Erythroblast (primary cell): Measurements from ENCODE around the gene KDM4C.
"Not testable (repeated sequence)": the region's sequence is repeated elsewhere in the genome, so short reads cannot be mapped to it uniquely, and the experiment has no call there.

Experiments
- DNase-seq, 2 experiments: peaks; one replicate each; lab custom pipeline; 2025; lab: John Stamatoyannopoulos, UW
- GATA1 ChIP-seq: IDR thresholded peaks from 2 replicates; pipeline ENCODE4 v1.6.1; 2011; ENCODE audit warnings: low read depth, mild to moderate bottlenecking, control low read depth, low read length, moderate library complexity
- POLR2A ChIP-seq: IDR thresholded peaks from 2 replicates; pipeline ENCODE4 v1.6.1; 2011; ENCODE audit warnings: mild to moderate bottlenecking, low read length

KDM4C gene

DNA sequence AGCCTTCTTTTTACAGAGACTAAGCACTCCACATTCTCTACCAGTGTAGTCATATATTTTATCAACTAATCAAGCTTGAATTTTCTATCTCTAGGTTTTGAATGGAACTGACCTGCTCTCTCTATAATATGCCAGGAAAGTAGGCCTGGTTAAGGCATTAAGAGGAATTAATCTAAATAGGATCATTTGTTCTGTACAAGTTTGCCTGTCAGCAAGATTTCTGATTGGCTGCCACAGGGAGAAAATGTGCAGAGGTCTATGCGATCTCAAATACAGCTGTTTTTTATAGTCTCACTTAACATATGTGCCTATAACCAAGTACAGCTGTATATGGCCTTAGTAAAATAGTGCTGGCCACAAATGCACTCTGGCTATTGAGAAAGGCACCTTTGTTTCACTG lies 418.8 kb downstream of the KDM4C start:
- DNase-seq: no peak
- no peak for TF ChIP-seq GATA1
- TF ChIP-seq POLR2A: no peak

DNA sequence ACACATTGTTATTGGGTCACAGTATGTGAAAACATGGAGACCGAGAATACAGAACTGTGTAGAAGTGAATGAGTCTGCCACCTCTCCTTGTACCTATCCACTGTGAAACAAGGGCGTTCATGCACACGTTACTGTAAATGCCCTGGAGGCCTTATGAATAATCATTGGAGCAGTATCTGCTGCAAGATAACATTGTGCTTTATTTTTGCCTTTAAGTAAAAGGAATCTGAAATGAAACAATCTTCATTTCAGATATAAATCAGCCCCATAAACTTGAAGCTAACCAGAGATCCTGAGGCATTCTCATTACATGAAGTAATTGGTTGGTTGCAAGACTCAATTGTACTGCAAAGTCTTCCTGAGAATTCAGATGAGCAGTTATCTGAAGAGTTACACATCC lies 419.6 kb downstream of the KDM4C start:
- TF ChIP-seq POLR2A (no peak), GATA1 (no peak)
- no peak for DNase-seq

DNA sequence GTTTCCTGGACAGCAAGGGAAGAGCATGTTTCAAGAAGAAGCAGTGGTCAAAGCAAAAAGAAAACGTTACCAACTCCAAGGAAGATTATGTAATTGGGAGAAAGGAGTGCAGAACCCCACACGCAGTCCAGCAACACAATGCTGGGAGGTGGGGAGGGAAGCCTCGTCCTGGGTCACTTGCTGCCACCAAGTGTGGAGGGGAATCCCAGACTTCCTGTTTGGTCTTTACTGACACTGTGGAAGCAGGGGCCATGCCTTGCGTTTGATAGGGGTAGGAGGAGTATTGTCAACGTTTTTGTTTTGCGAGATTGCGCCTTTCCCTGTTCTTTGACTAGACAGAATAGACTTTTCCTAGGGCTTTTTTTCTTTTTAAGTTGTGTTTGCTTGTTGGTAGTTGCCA lies 421.0 kb downstream of the KDM4C start:
- DNase-seq: no peak
- TF ChIP-seq POLR2A (no peak), GATA1 (no peak)

DNA sequence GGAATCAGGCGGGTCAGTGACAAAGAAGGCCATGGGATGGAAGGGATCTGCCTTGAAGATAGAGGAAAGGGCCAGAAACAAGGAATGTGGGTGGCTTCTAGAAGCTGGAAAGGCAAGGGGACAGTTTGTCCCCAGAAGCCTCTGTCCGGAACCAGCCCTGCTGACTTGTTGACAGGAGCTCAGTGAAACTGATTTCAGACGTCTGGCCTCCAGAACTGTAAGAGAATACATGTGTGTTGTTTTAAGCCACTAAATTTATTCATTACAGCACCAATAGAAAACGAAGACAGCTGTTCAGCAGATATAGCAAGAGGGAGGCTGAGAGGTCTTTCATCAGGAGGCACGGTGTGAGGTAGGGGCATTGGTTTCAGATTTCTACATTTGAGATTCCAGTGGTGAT lies 422.5 kb downstream of the KDM4C start:
- TF ChIP-seq GATA1 (no peak), POLR2A (no peak)
- no peak for DNase-seq

DNA sequence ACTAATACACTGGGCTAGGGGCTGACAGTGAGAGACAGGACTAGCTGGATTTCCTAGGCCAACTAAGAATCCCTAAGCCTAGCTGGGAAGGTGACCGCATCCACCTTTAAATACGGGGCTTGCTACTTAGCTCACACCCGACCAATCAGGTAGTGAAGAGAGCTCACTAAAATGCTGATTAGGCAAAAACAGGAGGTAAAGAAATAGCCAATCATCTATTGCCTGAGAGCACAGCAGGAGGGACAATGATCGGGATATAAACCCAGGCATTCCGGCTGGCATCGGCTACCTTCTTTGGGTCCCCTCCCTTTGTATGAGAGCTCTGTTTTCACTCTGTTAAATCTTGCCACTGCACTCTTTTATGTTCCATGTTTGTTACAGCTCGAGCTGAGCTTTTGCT lies 425.4 kb downstream of the KDM4C start:
- not testable (repeated sequence) for DNase-seq

DNA sequence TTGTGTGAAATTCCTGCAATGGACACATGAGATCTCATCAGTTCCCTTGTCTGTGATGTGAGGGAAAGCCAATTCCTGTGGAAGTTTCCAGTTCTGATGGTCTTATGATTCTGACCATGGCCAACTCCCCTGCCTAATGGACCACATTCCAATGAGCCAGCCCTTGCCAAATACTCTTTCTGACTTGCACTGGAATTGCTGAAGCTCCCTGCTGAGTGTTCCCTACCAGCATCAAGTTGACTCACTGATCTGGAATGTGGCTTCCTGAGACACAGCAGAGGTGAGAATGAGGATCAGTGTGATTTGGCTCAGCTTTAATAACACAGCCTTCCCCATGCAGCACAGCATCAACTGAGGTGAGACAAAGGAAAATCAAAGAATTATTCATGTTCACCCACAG lies 427.8 kb downstream of the KDM4C start:
- TF ChIP-seq POLR2A: no peak
- TF ChIP-seq GATA1: no peak
- no peak for DNase-seq

DNA sequence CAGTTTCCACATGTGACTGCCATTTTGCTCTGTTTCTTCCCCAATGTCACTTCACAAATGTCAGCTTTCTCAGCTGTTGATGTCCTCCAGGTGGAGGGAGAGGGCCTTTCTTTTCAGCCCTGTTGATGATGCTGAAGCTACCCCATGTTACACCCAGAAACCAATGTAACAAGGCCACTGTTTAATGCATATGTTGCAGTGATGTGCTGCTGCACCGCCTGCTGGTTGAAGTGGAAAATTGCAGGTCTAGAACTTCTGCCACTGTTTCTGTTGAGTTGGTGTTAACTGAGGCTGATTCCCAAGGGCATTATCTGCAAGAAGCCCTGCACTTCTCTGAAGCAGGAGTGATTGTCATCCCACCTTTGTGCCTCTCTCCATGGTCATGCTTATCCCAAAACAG lies 428.4 kb downstream of the KDM4C start:
- no peak for TF ChIP-seq POLR2A
- TF ChIP-seq GATA1: no peak
- DNase-seq: peak; percentile 65 to 75

DNA sequence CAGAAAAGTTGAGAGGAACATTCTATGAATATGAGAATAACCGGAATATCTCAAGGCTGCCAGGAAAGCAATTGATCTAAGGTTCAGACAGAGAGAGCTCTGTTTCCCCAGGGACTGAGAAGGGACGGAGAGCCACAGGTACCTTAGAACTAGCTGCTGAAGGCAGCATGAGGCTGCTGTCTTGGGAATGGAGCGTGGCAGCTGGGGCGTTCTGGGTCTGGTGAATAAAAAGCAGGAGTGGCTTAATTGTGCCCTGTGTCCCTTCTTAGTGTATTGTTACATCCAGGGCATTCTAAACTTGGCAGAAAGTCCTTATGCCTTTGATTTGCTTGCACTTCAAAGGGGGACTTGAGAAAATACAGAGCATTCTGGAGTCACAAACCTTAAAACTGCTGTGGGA lies 434.5 kb downstream of the KDM4C start:
- DNase-seq: no peak
- TF ChIP-seq GATA1 (no peak), POLR2A (no peak)

DNA sequence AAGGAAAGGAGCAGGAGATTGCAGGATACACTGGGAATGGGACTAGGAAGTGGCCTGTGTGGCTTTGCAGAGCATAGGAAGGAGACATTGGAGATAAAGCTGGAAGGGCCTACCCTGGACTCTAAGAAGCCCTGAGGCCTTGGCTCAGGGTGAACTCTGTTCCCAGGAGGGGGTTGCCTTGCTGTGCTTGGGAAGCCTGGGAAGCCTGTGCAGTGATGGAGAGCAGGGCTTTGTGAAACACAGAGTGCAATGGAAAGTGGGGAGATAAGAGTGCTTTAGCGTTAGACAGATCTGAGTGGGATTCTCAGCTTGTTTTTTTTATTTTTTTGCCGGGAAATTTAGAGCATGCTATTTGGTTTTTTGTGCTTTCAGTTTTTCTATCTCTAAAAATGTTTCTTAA lies 437.8 kb downstream of the KDM4C start:
- TF ChIP-seq GATA1: no peak
- TF ChIP-seq POLR2A: no peak
- no peak for DNase-seq

DNA sequence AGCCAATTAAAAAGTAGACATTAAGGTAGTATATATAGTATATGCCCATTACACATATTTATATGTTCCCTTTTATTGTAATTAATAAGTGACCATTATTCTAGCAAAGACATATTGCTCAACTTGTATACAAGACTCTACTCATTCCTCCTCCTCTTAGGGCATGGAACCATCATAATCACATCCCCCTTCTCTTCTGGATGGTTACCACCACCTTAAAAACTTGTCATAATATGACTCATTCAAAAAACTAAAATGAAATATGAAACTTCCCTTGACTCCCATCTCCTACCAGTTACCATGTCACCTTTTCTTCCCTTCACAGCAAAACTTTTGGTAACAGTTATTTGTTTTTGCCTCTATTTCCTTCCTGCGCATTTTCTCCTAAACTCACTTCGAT lies 438.7 kb downstream of the KDM4C start:
- no peak for DNase-seq
- TF ChIP-seq GATA1 (no peak), POLR2A (no peak)

DNA sequence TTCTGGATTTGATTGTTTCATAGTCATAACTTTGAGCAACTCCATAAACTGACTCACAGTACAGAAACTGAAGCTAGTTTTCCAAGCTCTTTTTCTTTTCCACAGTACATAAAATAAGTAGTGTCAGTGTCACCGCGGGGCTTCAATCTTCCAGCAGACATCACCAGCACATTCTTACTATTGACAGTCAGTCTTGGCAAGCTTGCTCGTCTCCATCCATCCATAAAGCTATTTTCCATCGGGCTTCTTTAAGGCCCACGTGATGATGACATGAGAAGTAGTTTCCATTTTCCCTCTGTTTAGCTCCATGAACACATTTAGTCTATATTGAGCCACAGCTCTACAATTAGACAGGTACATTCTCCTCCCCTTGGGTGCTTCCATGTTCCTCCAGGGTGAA lies 443.4 kb downstream of the KDM4C start:
- no peak for DNase-seq
- TF ChIP-seq POLR2A: no peak
- no peak for TF ChIP-seq GATA1

DNA sequence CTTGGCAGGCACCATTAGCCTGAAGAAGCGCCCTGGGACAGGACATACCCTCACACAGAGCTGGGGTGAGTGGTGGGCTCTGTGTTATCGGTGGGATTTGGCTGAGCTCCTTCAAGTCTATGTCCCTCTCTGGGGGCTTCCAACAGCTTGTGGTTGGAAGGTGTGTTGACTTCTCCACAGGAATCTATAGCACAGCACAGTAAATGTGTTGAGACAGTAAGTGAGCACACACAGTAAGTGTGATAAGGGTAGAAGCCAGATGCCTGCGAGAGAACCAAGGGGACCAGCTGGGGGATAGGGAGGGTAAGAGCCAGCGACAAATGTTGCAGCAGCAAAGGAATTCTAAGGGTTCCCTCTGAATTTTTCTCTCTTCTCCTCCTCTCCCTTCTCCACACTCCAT lies 448.0 kb downstream of the KDM4C start:
- no peak for DNase-seq
- TF ChIP-seq POLR2A (no peak), GATA1 (no peak)

DNA sequence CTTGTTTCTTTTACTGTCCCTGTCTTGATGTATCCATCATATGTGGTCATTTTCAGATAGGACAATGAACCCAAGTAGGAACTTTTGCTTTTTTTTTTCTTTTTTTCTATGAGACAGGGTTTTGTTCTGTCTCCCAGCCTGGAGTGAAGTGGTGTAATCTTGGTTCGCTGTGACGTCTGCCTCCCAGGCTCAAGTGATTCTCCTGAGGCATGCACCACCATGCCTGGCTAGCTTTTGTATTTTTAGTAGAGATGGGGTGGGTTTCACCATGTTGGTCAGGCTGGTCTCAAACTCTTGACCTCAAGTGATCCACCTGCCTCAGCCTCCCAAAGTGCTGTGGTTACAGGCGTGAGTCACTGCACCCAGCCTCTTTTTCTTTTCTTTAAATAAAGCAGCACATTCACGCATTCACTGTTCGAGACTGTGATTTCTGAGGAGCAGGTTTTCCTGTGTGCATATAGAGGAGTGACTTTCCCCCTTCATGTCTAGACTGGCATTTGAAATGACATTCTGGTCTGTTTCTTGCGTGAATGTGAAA lies 448.5 kb downstream of the KDM4C start:
- no peak for DNase-seq
- no peak for TF ChIP-seq GATA1
- no peak for TF ChIP-seq POLR2A

DNA sequence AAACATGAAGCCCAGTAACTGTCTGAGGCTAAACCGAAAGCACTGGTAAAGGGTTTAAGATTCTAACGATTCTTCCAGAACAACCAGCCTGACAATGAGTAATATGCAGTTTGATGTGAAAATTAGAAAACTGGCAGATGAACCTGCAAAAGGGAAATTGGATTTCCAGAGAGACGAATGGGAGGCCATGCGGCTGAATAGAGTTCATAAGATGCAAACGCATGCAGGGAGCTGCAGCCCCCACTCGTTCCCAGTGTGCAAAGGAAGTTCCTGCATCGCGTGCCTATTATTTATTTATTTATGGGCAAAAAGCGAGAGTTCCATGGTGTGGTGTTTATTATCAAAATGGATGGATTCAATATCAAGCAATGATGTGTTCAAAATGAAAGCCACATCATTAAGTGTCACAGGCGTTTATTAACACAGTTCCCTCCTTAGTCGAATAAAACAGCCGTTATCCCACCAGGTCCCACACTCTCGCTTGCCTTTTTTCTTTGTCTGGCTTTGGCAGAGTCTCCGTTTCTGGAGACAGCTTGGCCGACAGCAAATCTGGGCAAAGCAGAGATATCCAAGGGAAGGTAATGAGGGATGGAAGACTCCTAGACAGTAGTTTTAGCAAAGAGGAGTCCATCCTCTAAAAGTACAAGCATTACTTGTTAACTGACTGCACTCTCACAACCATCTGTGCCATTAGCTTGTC lies 451.4 kb downstream of the KDM4C start:
- TF ChIP-seq POLR2A: no peak
- TF ChIP-seq GATA1: no peak
- no peak for DNase-seq

DNA sequence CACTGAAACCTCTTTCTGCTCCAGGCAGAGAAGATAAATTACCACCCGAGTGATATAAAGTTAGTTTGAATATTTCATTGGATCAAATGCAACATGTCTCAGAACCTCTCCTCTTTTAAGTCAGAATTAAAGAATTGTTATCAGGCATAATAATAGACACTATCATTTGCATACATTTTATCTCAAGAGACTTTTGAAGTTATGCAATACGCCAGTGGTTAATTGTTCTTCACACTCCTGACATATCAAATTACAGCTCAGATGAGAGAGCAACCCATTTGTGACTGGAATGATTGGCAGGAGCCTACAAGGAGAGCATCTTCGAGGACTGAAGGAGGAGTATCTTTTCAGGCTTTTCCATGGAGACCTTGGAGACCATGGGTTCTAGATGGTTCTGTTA lies 452.2 kb downstream of the KDM4C start:
- TF ChIP-seq GATA1 (no peak), POLR2A (no peak)
- no peak for DNase-seq
